GM19023 (cell line): ENCODE measurements around the gene KIF12.
"Not testable (repeated sequence)": the region's sequence is repeated elsewhere in the genome, so short reads cannot be mapped to it uniquely, and the experiment has no call there.

Experiments used
- ATAC-seq: cut with Tn5 transposase; IDR thresholded peaks from one replicate; pipeline ENCODE4 v1.9.1; 2021; ENCODE audit warnings: mild to moderate bottlenecking, moderate library complexity; ENCODE audit not compliant: unreplicated experiment

KIF12 gene

GRCh38 chr9:114086009-114086408 lies 13.1 kb downstream of the KIF12 start:
- ATAC-seq, result no peak

GRCh38 chr9:114085387-114085789 lies 13.7 kb downstream of the KIF12 start:
- ATAC-seq, result no peak

- ATAC-seq, result no peak
Observed at GRCh38 chr9:114084282-114085073, 14.6 kb downstream of the KIF12 start.

GRCh38 chr9:114083666-114084065 lies 15.4 kb downstream of the KIF12 start:
- no peak for ATAC-seq

- not testable (repeated sequence) for ATAC-seq
Observed at GRCh38 chr9:114082763-114083412, 16.2 kb downstream of the KIF12 start.

GRCh38 chr9:114082017-114082762 lies 16.9 kb downstream of the KIF12 start:
- peak; percentile 89 for ATAC-seq

GRCh38 chr9:114081441-114082016 lies 17.6 kb downstream of the KIF12 start:
- no peak for ATAC-seq

GRCh38 chr9:114080773-114081440 lies 18.2 kb downstream of the KIF12 start:
- no peak for ATAC-seq

- no peak for ATAC-seq
Observed at GRCh38 chr9:114080195-114080772, 18.8 kb downstream of the KIF12 start.

GRCh38 chr9:114078781-114079156 lies 20.3 kb downstream of the KIF12 start:
- ATAC-seq, result no peak

GRCh38 chr9:114078021-114078780 lies 20.9 kb downstream of the KIF12 start, which contains the start of gene AMBP:
Gene AMBP, minus strand, starts transcription at chr9:114078300. Its CDS starts 91 bp downstream, at chr9:114078209.
- no peak for ATAC-seq

GRCh38 chr9:114077162-114077837 lies 21.8 kb downstream of the KIF12 start:
- ATAC-seq, result no peak

- no peak for ATAC-seq
Observed at GRCh38 chr9:114076237-114077161, 22.6 kb downstream of the KIF12 start.

- ATAC-seq, result no peak
Observed at GRCh38 chr9:114075602-114076001, 23.5 kb downstream of the KIF12 start.

- no peak for ATAC-seq
Observed at GRCh38 chr9:114072184-114073140, 26.6 kb downstream of the KIF12 start.

- no peak for ATAC-seq
Observed at GRCh38 chr9:114071197-114071795, 27.8 kb downstream of the KIF12 start.
